Measurements from ENCODE around the gene GAL3ST1. TPM values are rescaled to one million over a fixed set of nuclear protein-coding genes. Genes with fewer than 3 reads are reported as not detected.

GAL3ST1 gene
- total and polyA plus RNA-seq, 2 of the 8 experiments (the other 6 are each of a cell fraction or from before 2014, with no cell fraction given) = 11.0 to 32.5 TPM

DNA sequence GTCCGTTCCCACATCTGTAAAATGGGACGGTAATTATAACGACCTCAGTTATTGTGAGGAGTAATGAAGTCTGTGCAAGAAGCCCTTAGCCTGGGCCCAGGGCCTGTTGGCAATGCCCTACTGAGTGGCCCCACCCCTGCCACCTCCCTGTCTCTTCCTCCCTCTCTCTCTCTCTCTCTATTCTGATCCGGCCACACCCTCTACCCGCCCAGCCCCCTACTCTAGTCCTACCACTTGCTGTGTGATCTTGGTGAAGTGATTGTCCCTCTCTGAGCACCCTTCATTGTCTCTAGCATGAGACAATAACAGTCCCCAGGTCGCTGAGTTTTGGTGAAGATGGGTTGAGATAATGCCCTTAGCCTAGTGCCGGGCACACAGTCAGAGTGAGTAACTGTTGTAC, 20.5 kb downstream of the GAL3ST1 start (continued):
- TF ChIP-seq MAFK (IDR thresholded peaks at IDR 0.05; ENCODE audit: low read depth, low read length) (no peak), TAF1 (IDR thresholded peaks at IDR 0.05; ENCODE audit: low read depth, low read length) (no peak), SP2 (IDR thresholded peaks at IDR 0.05; ENCODE audit: low read length) (no peak)
- TF ChIP-seq, protein P1, sequence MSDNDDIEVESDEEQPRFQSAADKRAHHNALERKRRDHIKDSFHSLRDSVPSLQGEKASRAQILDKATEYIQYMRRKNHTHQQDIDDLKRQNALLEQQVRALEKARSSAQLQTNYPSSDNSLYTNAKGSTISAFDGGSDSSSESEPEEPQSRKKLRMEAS (IDR thresholded peaks at IDR 0.05) = no peak

Data from H1 (cell line).